Measurements from ENCODE around the gene MEGF11.

GRCh38 chr15:66240240-66240794 lies 13.2 kb downstream of the MEGF11 start:
- no peak for TF ChIP-seq CTCF (IDR thresholded peaks at IDR 0.05)
- no peak for TF ChIP-seq POLR2A (IDR thresholded peaks at IDR 0.05)

Measured in right lobe of liver (tissue), 4 donors.